NCI-H446 (cell line): ENCODE data around the gene FAM161A.
"Not testable (repeated sequence)": the region's sequence is repeated elsewhere in the genome, so short reads cannot be mapped to it uniquely, and the experiment has no call there.

ENCODE experiments used
- DNase-seq, 2 experiments: peaks; one replicate each; lab custom pipeline; 2025; lab: John Stamatoyannopoulos, UW

The FAM161A gene

GRCh38 chr2:61834893-61835292 is 19.0 kb downstream of the FAM161A start:
- DNase-seq: no peak

GRCh38 chr2:61833971-61834370 is 19.9 kb downstream of the FAM161A start:
- DNase-seq: no peak

- DNase-seq: no peak
Measured at GRCh38 chr2:61832183-61832841, 21.5 kb downstream of the FAM161A start.

DNA sequence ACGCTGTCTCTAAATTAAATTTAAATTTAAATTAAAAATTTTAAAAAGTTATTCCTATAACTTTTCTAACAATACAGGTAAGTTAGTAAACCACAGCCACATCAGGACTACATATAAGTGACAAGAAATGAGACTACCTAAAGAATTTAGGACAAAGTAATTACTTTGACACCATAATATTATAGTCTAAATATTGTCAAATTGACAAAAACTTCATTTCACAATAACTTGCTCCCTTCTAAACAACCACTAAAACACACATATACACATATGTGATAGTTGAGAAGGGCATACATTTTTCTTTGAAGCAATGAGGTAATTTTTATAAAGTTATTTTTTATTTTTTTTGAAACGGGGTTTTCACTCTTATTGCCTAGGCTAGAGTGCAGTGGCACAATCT is 31.6 kb downstream of the FAM161A start:
- no peak for DNase-seq

GRCh38 chr2:61816480-61817355 is 37.1 kb downstream of the FAM161A start:
- no peak for DNase-seq

- DNase-seq: no peak
Measured at GRCh38 chr2:61814539-61815160, 39.2 kb downstream of the FAM161A start.

DNA sequence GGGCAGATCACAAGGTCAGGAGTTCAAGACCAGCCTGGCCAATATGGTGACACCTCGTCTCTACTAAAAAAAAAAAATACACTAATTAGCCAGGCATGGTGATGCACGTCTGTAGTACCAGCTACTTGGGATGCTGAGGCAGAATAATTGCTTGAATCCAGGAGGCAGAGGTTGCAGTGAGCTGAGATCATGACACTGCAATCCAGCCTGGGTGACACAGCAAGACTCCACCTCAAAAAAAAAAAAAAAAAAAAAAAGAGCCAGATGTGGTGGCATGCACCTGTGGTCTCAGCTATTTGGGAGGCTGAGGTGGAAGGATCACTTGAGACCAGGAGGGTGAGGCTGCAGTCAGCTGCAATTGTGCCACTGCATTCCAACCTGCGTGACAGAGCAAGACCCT is 40.5 kb downstream of the FAM161A start:
- DNase-seq: not testable (repeated sequence)

- DNase-seq: no peak
Measured at GRCh38 chr2:61811821-61812220, 42.0 kb downstream of the FAM161A start.

GRCh38 chr2:61810203-61810602 is 43.7 kb downstream of the FAM161A start:
- DNase-seq: not testable (repeated sequence)

DNA sequence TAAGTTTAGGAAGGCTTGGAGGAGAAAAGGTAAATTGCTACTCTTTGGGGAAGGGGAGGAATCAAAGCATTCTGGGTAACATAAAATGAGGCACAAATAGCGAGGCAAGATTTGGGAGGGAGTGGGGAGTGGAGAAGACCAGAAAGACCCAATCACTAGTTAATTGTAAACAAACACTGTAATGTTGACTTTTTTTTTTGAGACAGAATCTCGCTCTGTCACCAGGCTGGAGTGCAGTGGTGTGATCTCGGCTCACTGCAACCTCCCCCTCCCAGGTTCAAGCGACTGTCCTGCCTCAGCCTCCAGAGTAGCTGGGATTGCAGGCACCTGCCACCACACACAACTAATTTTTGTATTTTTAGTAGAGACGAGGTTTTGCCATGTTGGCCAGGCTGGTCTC is 45.2 kb downstream of the FAM161A start:
- not testable (repeated sequence) for DNase-seq

- DNase-seq: no peak
Measured at GRCh38 chr2:61807036-61807757, 46.7 kb downstream of the FAM161A start.

GRCh38 chr2:61802548-61802947 is 51.3 kb downstream of the FAM161A start:
- no peak for DNase-seq

GRCh38 chr2:61799099-61799498 is 54.8 kb downstream of the FAM161A start:
- DNase-seq: no peak

- not testable (repeated sequence) for DNase-seq
Measured at GRCh38 chr2:61797446-61797845, 56.4 kb downstream of the FAM161A start.

GRCh38 chr2:61795408-61795807 is 58.5 kb downstream of the FAM161A start:
- DNase-seq: no peak

DNA sequence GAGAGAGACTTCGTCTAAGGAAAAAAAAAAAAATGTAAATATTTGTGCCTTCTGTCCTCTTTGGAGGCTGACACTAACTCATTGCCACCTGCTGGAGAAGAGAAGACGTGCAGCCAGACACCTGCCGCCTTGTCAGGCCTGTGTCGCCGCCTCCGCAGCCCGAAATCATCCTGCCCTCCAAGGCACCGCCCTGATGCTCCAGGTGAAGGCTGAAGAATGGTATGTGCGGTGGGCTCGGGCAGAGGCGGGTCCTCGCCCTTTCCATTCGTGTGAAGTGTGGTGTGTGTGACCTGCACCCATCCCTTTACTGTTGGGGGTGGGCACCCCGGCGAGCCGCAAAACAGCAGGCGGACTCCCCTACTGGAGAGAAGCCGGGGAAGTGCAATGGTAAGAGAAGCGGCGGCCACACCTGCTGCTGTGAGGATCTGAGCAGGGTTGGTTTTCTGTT is 60.4 kb downstream of the FAM161A start:
- peak in 1 of 2 experiments; percentile 25 for DNase-seq

DNA sequence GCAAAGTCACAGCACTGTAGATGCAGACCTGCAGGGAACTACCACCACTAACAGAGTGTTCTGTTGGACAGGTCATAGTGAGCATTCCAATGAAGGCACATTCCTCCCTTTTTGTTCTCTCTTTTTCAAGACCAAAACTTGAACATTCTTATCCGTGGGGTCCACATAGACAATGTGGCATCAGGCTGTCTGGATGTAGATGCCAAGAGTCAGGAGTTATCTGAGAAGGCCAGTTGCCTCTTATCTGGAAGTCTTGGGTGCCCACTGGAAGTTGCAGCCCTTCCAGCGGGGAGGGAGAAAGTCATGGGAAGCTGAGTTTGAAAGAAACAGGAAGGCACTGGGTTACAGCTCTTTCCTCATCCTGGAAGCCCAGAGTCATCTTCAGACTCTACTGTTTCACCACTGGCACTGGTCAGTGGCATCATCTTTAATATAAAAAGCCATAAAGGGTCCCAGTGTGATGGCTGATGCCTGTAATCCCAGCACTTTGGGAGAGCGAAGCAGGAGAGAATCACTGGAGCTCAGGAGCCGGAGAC is 61.4 kb downstream of the FAM161A start:
- DNase-seq: no peak

DNA sequence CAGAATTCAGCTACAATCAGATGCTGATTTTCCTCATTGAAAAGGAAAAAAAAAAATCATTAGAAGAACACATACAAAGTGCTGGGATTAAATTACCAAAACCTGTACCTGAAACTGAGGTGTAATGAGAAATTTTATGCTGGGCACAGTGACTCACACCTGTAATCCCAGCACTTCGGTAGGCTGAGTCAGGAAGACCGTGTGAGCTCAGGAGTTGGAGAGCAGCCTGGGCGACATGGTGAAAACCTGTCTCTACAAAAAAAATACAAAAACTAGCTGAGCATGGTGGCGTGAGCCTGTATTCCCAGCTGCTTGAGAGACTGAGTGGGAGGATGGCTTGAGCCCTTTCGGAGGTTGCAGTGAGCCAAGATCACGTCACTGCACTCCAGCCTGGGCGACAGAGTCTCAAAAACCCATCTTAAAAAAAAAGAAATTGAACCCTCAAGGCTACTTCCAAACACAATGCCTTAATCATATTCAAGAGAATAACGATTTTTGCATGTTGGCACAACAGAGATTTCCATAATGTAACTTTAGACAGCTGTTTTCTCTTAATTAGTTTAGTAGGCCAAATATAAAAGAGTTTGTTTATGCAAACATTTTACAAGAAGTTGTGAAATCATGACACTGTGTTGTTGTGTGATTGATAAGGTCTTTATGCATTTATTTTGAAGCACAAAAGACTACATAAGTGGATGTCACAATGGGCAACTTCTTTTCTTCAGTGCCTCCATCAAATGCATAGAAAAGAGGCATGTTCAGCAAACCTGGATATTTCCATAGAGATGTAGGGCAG is 63.9 kb downstream of the FAM161A start:
- DNase-seq: no peak

GRCh38 chr2:61787941-61788563 is 65.8 kb downstream of the FAM161A start:
- DNase-seq: no peak

DNA sequence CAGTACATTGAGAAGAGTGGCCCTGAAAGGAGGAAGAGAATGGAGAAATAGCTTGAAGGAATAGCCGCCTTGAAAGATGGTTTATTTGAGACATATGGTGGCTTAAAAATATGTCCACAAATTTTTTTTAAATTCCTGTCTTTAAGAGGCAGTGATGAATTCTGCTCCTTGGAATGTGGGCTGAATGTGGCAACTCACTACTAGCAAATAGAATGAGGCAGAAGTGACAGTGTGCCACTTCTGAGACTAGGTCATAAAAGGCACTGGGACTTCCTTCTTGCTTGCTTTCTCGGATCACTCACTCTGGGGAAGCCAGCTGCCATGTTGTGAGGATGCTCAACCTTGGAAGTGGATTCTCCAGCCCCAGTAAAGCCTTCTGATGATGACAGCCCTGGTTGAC is 67.0 kb downstream of the FAM161A start:
- DNase-seq: no peak

DNA sequence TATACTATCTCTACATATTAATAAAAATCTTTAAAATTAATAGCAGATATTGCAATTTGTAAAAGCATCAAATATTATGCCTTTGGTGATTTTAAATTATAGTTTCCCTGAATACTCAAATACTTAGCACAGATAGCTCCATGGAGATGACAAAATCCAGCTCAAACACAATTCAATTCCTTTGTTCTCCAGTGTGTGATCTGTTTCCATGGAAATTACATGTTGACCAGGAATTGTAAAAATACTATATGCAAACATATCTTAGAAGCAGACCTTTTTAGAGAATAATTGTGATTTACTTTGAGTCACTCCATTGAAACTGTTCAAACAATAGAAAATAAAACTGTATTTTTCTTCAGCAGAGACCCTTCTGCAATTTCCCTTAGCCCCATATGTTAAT is 68.3 kb downstream of the FAM161A start:
- DNase-seq: no peak
